ENCODE results near the gene DOC2B. TPM values are rescaled to one million over a fixed set of nuclear protein-coding genes. Genes with fewer than 3 reads are reported as not detected.
"Not testable (repeated sequence)": the region's sequence is repeated elsewhere in the genome, so short reads cannot be mapped to it uniquely, and the experiment has no call there.

Gene DOC2B
- total RNA-seq, 1 donor from 2014 or later: 19.4 TPM

- no peak for DNase-seq (ENCODE audit: extremely low read depth, low read depth, low spot score)
Observed at GRCh38 chr17:213286-214105, 32.0 kb upstream of the DOC2B start.

- no peak for DNase-seq (ENCODE audit: extremely low read depth, low read depth, low spot score)
Observed at GRCh38 chr17:210402-210801, 29.0 kb upstream of the DOC2B start.

- no peak for DNase-seq (ENCODE audit: extremely low read depth, low read depth, low spot score)
Observed at GRCh38 chr17:208429-208828, 27.0 kb upstream of the DOC2B start.

GRCh38 chr17:207775-208174 is 26.3 kb upstream of the DOC2B start:
- DNase-seq (ENCODE audit: extremely low read depth, low read depth, low spot score): no peak

GRCh38 chr17:206941-207560 is 25.6 kb upstream of the DOC2B start:
- DNase-seq (ENCODE audit: extremely low read depth, low read depth, low spot score): no peak

- not testable (repeated sequence) for DNase-seq (ENCODE audit: extremely low read depth, low read depth, low spot score)
Observed at GRCh38 chr17:206484-206883, 25.0 kb upstream of the DOC2B start.

- DNase-seq (ENCODE audit: extremely low read depth, low read depth, low spot score): no peak
Observed at GRCh38 chr17:205817-206216, 24.4 kb upstream of the DOC2B start.

- no peak for DNase-seq (ENCODE audit: extremely low read depth, low read depth, low spot score)
Observed at GRCh38 chr17:205148-205669, 23.8 kb upstream of the DOC2B start.

GRCh38 chr17:204427-205147 is 23.1 kb upstream of the DOC2B start:
- no peak for DNase-seq (ENCODE audit: extremely low read depth, low read depth, low spot score)

GRCh38 chr17:202501-202951 is 21.1 kb upstream of the DOC2B start:
- no peak for DNase-seq (ENCODE audit: extremely low read depth, low read depth, low spot score)

GRCh38 chr17:201736-202135 is 20.3 kb upstream of the DOC2B start:
- not testable (repeated sequence) for DNase-seq (ENCODE audit: extremely low read depth, low read depth, low spot score)

GRCh38 chr17:201257-201656 is 19.8 kb upstream of the DOC2B start:
- not testable (repeated sequence) for DNase-seq (ENCODE audit: extremely low read depth, low read depth, low spot score)

- no peak for DNase-seq (ENCODE audit: extremely low read depth, low read depth, low spot score)
Observed at GRCh38 chr17:200586-200985, 19.1 kb upstream of the DOC2B start.

GRCh38 chr17:199806-200545 is 18.5 kb upstream of the DOC2B start:
- peak; percentile 45 for DNase-seq (ENCODE audit: extremely low read depth, low read depth, low spot score)

- DNase-seq (ENCODE audit: extremely low read depth, low read depth, low spot score): no peak
Observed at GRCh38 chr17:199191-199604, 17.7 kb upstream of the DOC2B start.

GRCh38 chr17:198225-198624 is 16.8 kb upstream of the DOC2B start:
- DNase-seq (ENCODE audit: extremely low read depth, low read depth, low spot score): not testable (repeated sequence)

GRCh38 chr17:197352-197751 is 15.9 kb upstream of the DOC2B start:
- DNase-seq (ENCODE audit: extremely low read depth, low read depth, low spot score): no peak

GRCh38 chr17:194828-195602 is 13.6 kb upstream of the DOC2B start:
- DNase-seq (ENCODE audit: extremely low read depth, low read depth, low spot score): no peak

- no peak for DNase-seq (ENCODE audit: extremely low read depth, low read depth, low spot score)
Observed at GRCh38 chr17:193841-194806, 12.7 kb upstream of the DOC2B start.
